ENCODE measurements around the gene CBFA2T2. TPM values are rescaled to one million over a fixed set of nuclear protein-coding genes. Genes with fewer than 3 reads are reported as not detected.
"Not testable (repeated sequence)": the region's sequence is repeated elsewhere in the genome, so short reads cannot be mapped to it uniquely, and the experiment has no call there.

Gene CBFA2T2
- total RNA-seq, 1 donor: 15.1 TPM

DNA sequence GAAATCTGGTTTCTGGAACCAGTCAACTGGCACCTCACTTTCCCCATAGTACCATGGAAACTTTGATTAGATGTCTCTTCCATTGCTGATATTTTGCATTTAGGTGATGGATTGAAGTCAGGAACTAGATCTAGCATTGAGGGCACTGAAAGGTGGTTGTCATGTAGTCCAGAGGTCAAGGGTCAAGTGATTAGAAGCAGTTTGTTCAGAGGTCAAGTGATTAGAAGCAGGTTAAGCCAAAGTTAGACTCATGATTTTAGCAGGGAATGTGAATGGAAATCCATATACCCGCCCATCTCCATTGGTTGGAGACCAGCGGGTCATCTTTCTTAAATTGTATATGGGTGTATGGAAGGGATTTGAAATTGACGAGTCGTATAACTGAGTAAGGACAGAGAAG lies 51.2 kb downstream of the CBFA2T2 start:
- no peak for DNase-seq (ENCODE audit: low read depth in 2 of 3, low spot score in 2 of 3)

GRCh38 chr20:33541797-33542196 lies 51.9 kb downstream of the CBFA2T2 start:
- no peak for DNase-seq (ENCODE audit: low read depth in 2 of 3, low spot score in 2 of 3)

DNA sequence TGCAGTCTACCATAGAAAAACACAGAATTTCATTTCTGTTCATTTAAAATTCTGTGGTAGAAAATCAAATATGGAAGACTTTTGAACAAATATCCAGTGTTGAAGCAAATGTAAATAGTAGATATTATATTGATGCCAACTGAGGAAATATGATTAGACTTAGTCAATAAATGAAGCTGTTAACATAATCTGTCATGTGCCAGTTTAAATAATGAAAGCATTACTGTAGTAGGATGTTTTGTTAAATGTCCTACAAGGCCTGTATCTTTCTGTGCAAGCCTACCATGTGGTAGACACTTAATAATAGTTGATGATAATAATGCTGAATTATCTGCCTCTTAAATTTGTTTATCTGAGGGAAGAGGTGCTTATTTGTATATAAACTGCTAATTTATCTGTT lies 55.9 kb downstream of the CBFA2T2 start:
- DNase-seq (ENCODE audit: low read depth in 2 of 3, low spot score in 2 of 3): no peak

GRCh38 chr20:33549229-33549999 lies 59.5 kb downstream of the CBFA2T2 start:
- DNase-seq (ENCODE audit: low read depth in 2 of 3, low spot score in 2 of 3): no peak

GRCh38 chr20:33551778-33552177 lies 61.9 kb downstream of the CBFA2T2 start:
- no peak for DNase-seq (ENCODE audit: low read depth in 2 of 3, low spot score in 2 of 3)

DNA sequence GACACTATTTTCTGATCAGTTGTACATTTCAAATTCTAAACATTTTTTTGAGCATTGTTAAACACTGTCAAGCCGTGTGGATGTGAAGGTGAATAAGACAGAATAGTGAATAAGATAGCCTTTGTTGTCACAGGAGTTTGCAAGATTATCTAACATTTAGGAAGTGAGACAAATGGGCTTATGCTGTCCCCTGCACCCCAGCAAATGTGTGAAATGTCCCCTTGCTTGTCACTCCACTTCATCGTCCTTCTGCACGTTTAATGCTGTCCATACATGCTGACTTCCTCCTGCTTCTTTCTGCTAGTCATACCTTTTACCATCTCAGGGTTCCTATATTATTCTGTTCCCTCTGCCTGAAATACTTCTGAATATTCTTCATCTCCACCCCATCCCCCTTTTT lies 62.6 kb downstream of the CBFA2T2 start:
- no peak for DNase-seq (ENCODE audit: low read depth in 2 of 3, low spot score in 2 of 3)

- no peak for DNase-seq (ENCODE audit: low read depth in 2 of 3, low spot score in 2 of 3)
Measured at GRCh38 chr20:33553516-33553915, 63.6 kb downstream of the CBFA2T2 start.

DNA sequence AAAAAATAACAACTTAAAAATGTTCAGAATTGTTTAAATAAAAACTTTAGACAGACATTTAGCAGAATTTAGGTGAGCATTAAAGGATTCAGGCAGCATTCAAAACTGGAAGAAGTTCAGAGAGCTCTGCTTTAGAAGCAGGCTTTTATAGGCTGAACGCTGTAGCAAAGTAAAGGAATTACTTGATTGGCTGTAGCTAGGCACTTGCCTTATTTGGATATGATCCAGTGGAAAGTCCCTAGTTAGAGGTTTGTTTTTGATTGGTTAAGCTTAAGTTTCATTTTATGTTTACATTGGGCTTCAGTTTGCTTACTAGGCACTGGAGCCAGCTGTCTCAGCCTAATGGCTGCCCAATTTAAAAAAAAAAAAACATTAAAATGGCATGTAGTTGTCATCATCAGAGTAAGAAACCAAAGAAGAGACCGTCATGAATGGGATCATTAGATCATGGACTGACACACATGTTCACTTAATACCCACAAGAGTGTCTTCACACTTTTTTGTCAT lies 65.1 kb downstream of the CBFA2T2 start:
- peak; percentile 58 to 95 (median 89) for DNase-seq (ENCODE audit: low read depth in 2 of 3, low spot score in 2 of 3)

DNA sequence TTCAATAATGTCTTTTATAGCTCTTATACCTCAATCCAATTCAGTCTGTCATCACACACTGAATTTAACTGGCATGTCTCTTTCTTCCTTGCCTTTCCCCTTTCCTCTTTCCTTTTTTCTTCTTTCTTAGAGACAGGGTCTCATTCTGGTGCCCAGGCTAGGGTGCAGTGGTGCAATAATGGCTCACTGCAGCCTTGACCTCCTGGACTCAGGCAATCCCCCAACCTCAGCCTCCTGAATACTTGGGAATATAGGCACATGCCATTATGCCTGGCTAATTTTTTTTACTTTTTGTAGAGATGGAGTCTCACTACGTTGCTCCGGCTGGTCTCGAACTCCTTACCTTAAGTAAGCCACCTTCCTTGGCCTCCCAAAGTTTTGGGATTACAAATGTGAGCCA lies 65.9 kb downstream of the CBFA2T2 start:
- no peak for DNase-seq (ENCODE audit: low read depth in 2 of 3, low spot score in 2 of 3)

GRCh38 chr20:33556246-33556645 lies 66.3 kb downstream of the CBFA2T2 start:
- no peak for DNase-seq (ENCODE audit: low read depth in 2 of 3, low spot score in 2 of 3)

GRCh38 chr20:33558348-33559144 lies 68.7 kb downstream of the CBFA2T2 start:
- DNase-seq (ENCODE audit: low read depth in 2 of 3, low spot score in 2 of 3): no peak

DNA sequence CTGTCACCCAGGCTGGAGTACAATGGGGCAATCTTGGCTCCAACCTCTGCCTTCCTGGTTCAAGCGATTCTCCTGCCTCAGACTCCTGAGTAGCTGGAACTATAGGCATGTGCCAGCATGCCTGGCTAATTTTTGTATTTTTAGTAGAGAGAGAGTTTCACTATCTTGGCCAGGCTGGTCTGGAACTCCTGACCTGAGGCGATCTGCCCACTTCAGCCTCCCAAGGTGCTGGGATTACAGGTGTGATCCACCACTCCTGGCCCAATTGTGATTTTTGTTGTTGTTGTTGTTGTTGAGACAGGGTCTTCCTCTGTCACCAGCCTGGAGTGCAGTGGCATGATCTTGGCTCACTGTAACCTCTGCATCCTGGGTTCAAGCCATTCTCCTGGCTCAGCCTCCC lies 69.3 kb downstream of the CBFA2T2 start:
- DNase-seq (ENCODE audit: low read depth in 2 of 3, low spot score in 2 of 3): no peak

GRCh38 chr20:33560026-33560425 lies 70.1 kb downstream of the CBFA2T2 start:
- no peak for DNase-seq (ENCODE audit: low read depth in 2 of 3, low spot score in 2 of 3)

GRCh38 chr20:33561053-33561452 lies 71.2 kb downstream of the CBFA2T2 start:
- DNase-seq (ENCODE audit: low read depth in 2 of 3, low spot score in 2 of 3): not testable (repeated sequence)

- peak in 2 of 3 donors; percentile 15 to 39 for DNase-seq (ENCODE audit: low read depth in 2 of 3, low spot score in 2 of 3)
Measured at GRCh38 chr20:33561692-33562601, 72.1 kb downstream of the CBFA2T2 start.

DNA sequence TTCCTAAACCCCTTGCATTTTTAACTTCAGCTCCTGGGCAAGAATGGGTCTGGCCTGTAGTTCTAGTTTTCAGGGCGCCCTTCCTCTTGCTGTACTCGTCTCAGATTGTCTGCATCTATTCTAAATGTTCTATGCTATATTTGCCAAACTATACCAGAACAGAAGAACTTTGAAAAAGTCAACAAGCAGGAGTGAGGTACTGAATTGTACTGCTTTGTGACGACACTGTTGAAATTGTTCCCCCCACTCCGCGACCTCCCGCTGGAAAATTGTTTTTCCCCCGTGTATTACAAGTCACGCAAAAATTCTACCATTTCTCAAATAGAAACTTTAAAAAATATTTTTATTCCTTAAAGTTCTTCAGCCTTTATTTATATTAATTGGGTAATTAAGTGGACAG lies 73.9 kb downstream of the CBFA2T2 start:
- no peak for DNase-seq (ENCODE audit: low read depth in 2 of 3, low spot score in 2 of 3)

GRCh38 chr20:33566781-33567603 lies 77.1 kb downstream of the CBFA2T2 start:
- no peak for DNase-seq (ENCODE audit: low read depth in 2 of 3, low spot score in 2 of 3)

- no peak for DNase-seq (ENCODE audit: low read depth in 2 of 3, low spot score in 2 of 3)
Measured at GRCh38 chr20:33567949-33568348, 78.1 kb downstream of the CBFA2T2 start.

- DNase-seq (ENCODE audit: low read depth in 2 of 3, low spot score in 2 of 3): no peak
Measured at GRCh38 chr20:33568378-33568777, 78.5 kb downstream of the CBFA2T2 start.
